ENCODE measurements around the gene EIF5. TPM values are rescaled to one million over a fixed set of nuclear protein-coding genes. Genes with fewer than 3 reads are reported as not detected.

EIF5 gene
- 100 to 1,000 TPM; 210 to 312 (median 266) TPM for total RNA-seq

GRCh38 chr14:103333754-103334643 is at the start of gene EIF5:
Gene EIF5, plus strand, starts transcription at chr14:103334237. Its CDS starts 1,624 bp downstream, at chr14:103335861.
- WGBS, 2 donors (ENCODE audit: low coverage in 1 of 2), result 1% methylated on average over 52 of the region's 103 CpGs; no CpG with 5 or more reads in 1 of the 2 donors
- Histone ChIP-seq H3K27ac (peak within 1 kb of the TSS; percentile 99 to 100 (median 99)), H3K27me3 (no peaks in the 10 kb centered on the region), H3K9me3 (no peaks in the 10 kb centered on the region), H3K4me1 (peaks cover 8 to 40% (median 21%) of the 10 kb centered on the region in 4 donors), H3K4me3 (peak within 1 kb of the TSS; percentile 82 to 95 (median 88)), H3K36me3 (peaks cover 0 to 37% (median 20%) of the 10 kb centered on the region in 4 donors)
- in situ Hi-C loops (cut with MboI; ENCODE audit: low pct_ligation_motif_present in 1 of 4, low pct_unique_long_range_greater_than_20kb in 1 of 4, low sequenced_read_pairs in 3 of 4) (loop anchor here in 1 of 4 donors (10.0 kb wide), 1 partner anchor 51 kb away; the partner anchor contains the start of gene MARK3), intact Hi-C loops (cut with DNase I; ENCODE audit: low total_unique reads) (no loop called here)
- DNase-seq, result peak; percentile 99
- no peak for TF ChIP-seq EP300 (IDR thresholded peaks at IDR 0.05; ENCODE audit: low read depth)
- peak; percentile 98 to 99 (median 99) for TF ChIP-seq POLR2AphosphoS5 (IDR thresholded peaks at IDR 0.05)
- TF ChIP-seq POLR2A (IDR thresholded peaks at IDR 0.05), result peak; percentile 100
- peak in 4 of 5 experiments; percentile 30 to 94 (median 64) for TF ChIP-seq CTCF (IDR thresholded peaks at IDR 0.05)

GRCh38 chr14:103284574-103285467 is 49.2 kb upstream of the EIF5 start:
- WGBS, 2 donors (ENCODE audit: low coverage in 1 of 2), result 61 to 69% methylated on average over 9 of the region's 9 CpGs
- in situ Hi-C loops (cut with MboI; ENCODE audit: low pct_ligation_motif_present in 1 of 4, low pct_unique_long_range_greater_than_20kb in 1 of 4, low sequenced_read_pairs in 3 of 4) (loop anchor here (10.0 to 25.0 kb wide), 4 partner anchors 98 to 200 kb away; partner anchors contain the start of genes LBHD2 (in 2 of the 4) and EXOC3L4 (in 1 of the 4)), intact Hi-C loops (cut with DNase I; ENCODE audit: low total_unique reads) (no loop called here)
- Histone ChIP-seq H3K27ac (no peak overlapping the region), H3K27me3 (peaks cover 40% of the 10 kb centered on the region), H3K36me3 (no peaks in the 10 kb centered on the region), H3K9me3 (no peaks in the 10 kb centered on the region), H3K4me1 (peaks cover 0 to 6% (median 0%) of the 10 kb centered on the region in 4 donors), H3K4me3 (no peak overlapping the region)
- TF ChIP-seq POLR2A (IDR thresholded peaks at IDR 0.05) (no peak), CTCF (IDR thresholded peaks at IDR 0.05) (no peak), EP300 (IDR thresholded peaks at IDR 0.05; ENCODE audit: low read depth) (no peak), POLR2AphosphoS5 (IDR thresholded peaks at IDR 0.05) (no peak)
- DNase-seq, result no peak

- no peaks in the 10 kb centered on the region for H3K9me3 ChIP-seq
- no peak for TF ChIP-seq CTCF (IDR thresholded peaks at IDR 0.05)
- no peak for TF ChIP-seq POLR2A (IDR thresholded peaks at IDR 0.05)
- no peak for TF ChIP-seq EP300 (IDR thresholded peaks at IDR 0.05; ENCODE audit: low read depth)
- TF ChIP-seq POLR2AphosphoS5 (IDR thresholded peaks at IDR 0.05), result no peak
- no peak for DNase-seq
- no peaks in the 10 kb centered on the region for H3K36me3 ChIP-seq
- peaks cover 35% of the 10 kb centered on the region for H3K27me3 ChIP-seq
- peaks cover 0 to 5% (median 0%) of the 10 kb centered on the region in 4 donors for H3K4me1 ChIP-seq
- WGBS, 2 donors (ENCODE audit: low coverage in 1 of 2), result 42 to 78% methylated on average over 2 of the region's 2 CpGs
- H3K27ac ChIP-seq, result no peak overlapping the region
- in situ Hi-C loops (cut with MboI; ENCODE audit: low pct_ligation_motif_present in 1 of 4, low pct_unique_long_range_greater_than_20kb in 1 of 4, low sequenced_read_pairs in 3 of 4) (loop anchor here (10.0 to 25.0 kb wide), 4 partner anchors 99 to 202 kb away; partner anchors contain the start of genes LBHD2 (in 2 of the 4) and EXOC3L4 (in 1 of the 4)), intact Hi-C loops (cut with DNase I; ENCODE audit: low total_unique reads) (no loop called here)
- H3K4me3 ChIP-seq, result no peak overlapping the region
These were observed 47.6 kb upstream of the EIF5 start for GRCh38 chr14:103286460-103286859.
